Adrenal gland (tissue), 5 donors: ENCODE measurements around the gene QSOX1.

Source experiments
- POLR2A ChIP-seq, 2 donors: fragments of 450-650 bp; IDR thresholded peaks; one replicate each; pipeline ENCODE4 v1.6.1; 2017; ENCODE audit warnings: antibody characterized with exemption in 2 of 2, mild to moderate bottlenecking in 2 of 2, moderate library complexity in 1 of 2
- TF ChIP-seq, protein P1 (sequence below), 6 experiments: fragments of 450-650 bp in 4 of 6; fragments of 200-600 bp in 2 of 6; sonication (generic) in 1 of 6; IDR thresholded peaks; 1 replicate in 5 of 6; 2 replicates in 1 of 6; pipeline versions ENCODE4 v1.5.1 to v1.8.0; 2016 to 2021; ENCODE audit warnings: antibody characterized with exemption in 6 of 6, mild to moderate bottlenecking in 2 of 6, moderate library complexity in 1 of 6
- donor health status: DM: no; HTN: no; CAD: no.

DNA sequence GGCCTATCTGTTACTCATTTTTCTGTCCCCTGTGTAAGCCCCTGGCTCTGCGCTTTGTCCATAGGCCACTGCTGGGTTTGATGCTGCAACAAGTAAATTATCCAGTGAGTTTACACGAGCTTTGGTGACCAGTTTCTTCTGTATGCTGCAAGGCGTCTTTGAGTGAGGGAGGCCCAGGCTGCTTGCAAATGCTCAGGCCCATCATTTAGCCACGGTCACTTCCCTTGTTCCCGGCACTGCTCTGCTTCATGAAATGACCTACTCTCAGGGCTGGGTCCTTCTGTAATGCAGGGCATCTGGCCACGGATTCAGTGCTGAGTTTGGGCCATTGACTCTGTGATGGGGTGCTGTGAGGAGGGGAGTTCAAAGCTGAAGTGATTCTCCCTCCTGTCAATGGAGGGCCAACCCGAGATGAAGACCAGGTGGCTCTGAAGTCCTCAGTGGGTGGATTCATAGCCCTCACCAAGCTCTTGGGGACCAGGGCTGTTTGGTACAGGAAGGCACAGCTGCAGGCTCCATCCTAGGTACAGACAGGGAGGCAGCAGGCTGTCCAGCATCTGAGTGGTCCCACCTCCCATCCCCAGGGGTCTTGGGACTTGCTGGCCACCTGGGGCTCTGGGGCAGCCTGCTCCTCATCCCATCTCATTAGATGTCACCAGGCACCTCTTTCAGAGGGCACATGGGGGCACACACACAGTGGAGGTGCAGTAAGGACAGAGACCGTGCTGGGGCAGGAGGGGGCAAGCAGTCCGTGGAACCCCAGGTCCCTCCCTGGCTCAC lies 97.0 kb downstream of the QSOX1 start:
- TF ChIP-seq, protein P1, sequence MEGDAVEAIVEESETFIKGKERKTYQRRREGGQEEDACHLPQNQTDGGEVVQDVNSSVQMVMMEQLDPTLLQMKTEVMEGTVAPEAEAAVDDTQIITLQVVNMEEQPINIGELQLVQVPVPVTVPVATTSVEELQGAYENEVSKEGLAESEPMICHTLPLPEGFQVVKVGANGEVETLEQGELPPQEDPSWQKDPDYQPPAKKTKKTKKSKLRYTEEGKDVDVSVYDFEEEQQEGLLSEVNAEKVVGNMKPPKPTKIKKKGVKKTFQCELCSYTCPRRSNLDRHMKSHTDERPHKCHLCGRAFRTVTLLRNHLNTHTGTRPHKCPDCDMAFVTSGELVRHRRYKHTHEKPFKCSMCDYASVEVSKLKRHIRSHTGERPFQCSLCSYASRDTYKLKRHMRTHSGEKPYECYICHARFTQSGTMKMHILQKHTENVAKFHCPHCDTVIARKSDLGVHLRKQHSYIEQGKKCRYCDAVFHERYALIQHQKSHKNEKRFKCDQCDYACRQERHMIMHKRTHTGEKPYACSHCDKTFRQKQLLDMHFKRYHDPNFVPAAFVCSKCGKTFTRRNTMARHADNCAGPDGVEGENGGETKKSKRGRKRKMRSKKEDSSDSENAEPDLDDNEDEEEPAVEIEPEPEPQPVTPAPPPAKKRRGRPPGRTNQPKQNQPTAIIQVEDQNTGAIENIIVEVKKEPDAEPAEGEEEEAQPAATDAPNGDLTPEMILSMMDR (IDR thresholded peaks at IDR 0.05), result no peak
- no peak for TF ChIP-seq POLR2A (IDR thresholded peaks at IDR 0.05)
